HepG2 (cell line): ENCODE results near the gene ENTREP3. TPM values are rescaled to one million over a fixed set of nuclear protein-coding genes. Genes with fewer than 3 reads are reported as not detected.

Experiments
- AGO2 ChIP-seq: fragments of 200-400 bp; formaldehyde crosslinking; optimal IDR thresholded peaks from 2 replicates; pipeline ENCODE3; 2017; ENCODE audit warnings: mild to moderate bottlenecking, low read depth, low read length, moderate library complexity
- CBFB ChIP-seq: sonication (generic); formaldehyde crosslinking; IDR thresholded peaks from 2 replicates; pipeline ENCODE4 v1.4.0; 2020; ENCODE audit warnings: missing genetic modification reagents
- CEBPG ChIP-seq: IDR thresholded peaks from 2 replicates; pipeline ENCODE4 v1.6.1; 2016
- FOXJ3 ChIP-seq: sonication (generic); formaldehyde crosslinking; IDR thresholded peaks from 2 replicates; pipeline ENCODE4 v1.4.0; 2020; ENCODE audit warnings: missing genetic modification reagents, mild to moderate bottlenecking, borderline replicate concordance
- HDAC1 ChIP-seq: sonication (generic); formaldehyde crosslinking; IDR thresholded peaks from 2 replicates; pipeline ENCODE4 v1.5.1; 2020; ENCODE audit warnings: mild to moderate bottlenecking, missing genetic modification reagents
- MBD4 ChIP-seq: IDR thresholded peaks from 2 replicates; pipeline ENCODE4 v1.6.1; 2012; ENCODE audit warnings: low read length, inconsistent platforms, borderline replicate concordance
- MIER3 ChIP-seq: IDR thresholded peaks from 2 replicates; pipeline ENCODE4 v1.6.1; 2016; ENCODE audit warnings: missing compliant biosample characterization, borderline replicate concordance
- NCOA1 ChIP-seq: sonication (generic); formaldehyde crosslinking; IDR thresholded peaks from 2 replicates; pipeline ENCODE4 v1.9.0; 2021; ENCODE audit warnings: missing genetic modification reagents
- PHF8 ChIP-seq: sonication (generic); formaldehyde crosslinking; IDR thresholded peaks from 2 replicates; pipeline ENCODE4 v1.5.0; 2020; ENCODE audit warnings: missing genetic modification reagents
- POLR2A ChIP-seq, 2 experiments: IDR thresholded peaks; 2 replicates each; pipeline ENCODE4 v1.6.1; 2011; ENCODE audit warnings: low read depth in 2 of 2, low read length in 2 of 2, mild to moderate bottlenecking in 1 of 2, moderate library complexity in 1 of 2; ENCODE audit not compliant: insufficient read depth in 1 of 2
- PRDM4 ChIP-seq: sonication (generic); formaldehyde crosslinking; IDR thresholded peaks from 2 replicates; pipeline ENCODE4 v1.9.0; 2021; ENCODE audit warnings: missing genetic modification reagents, borderline replicate concordance
- RFXANK ChIP-seq: IDR thresholded peaks from 2 replicates; pipeline ENCODE4 v1.6.1; 2016
- ZFP36L1 ChIP-seq: sonication (generic); formaldehyde crosslinking; IDR thresholded peaks from 2 replicates; pipeline ENCODE4 v1.8.0; 2022; ENCODE audit warnings: mild to moderate bottlenecking, missing genetic modification reagents, moderate library complexity
- ZNF121 ChIP-seq: sonication (generic); formaldehyde crosslinking; IDR thresholded peaks from 2 replicates; pipeline ENCODE4 v1.5.0; 2020; ENCODE audit warnings: mild to moderate bottlenecking, missing genetic modification reagents
- ZNF563 ChIP-seq: sonication (generic); formaldehyde crosslinking; IDR thresholded peaks from 2 replicates; pipeline ENCODE4 v1.8.0; 2022; ENCODE audit warnings: mild to moderate bottlenecking, moderate library complexity, missing genetic modification reagents
- ZNF670 ChIP-seq: sonication (generic); formaldehyde crosslinking; IDR thresholded peaks from 2 replicates; pipeline ENCODE4 v1.8.0; 2022; ENCODE audit warnings: mild to moderate bottlenecking, missing genetic modification reagents, borderline replicate concordance
- ZNF687 ChIP-seq: sonication (generic); formaldehyde crosslinking; IDR thresholded peaks from 2 replicates; pipeline ENCODE4 v1.5.1; 2020; ENCODE audit warnings: mild to moderate bottlenecking, missing genetic modification reagents, moderate library complexity
- ZNF850 ChIP-seq: sonication (generic); formaldehyde crosslinking; conservative IDR thresholded peaks from 2 replicates; pipeline ENCODE4 v1.9.0; 2021; ENCODE audit warnings: mild to moderate bottlenecking, missing genetic modification reagents
- polyA plus RNA-seq, 8 experiments: library from polyadenylated mRNA; depleted of rRNA in 3 of 8; stranded (reverse) in 7 of 8; unstranded in 1 of 8; fragments of >200 nt; fragmentation: Illumina TruSeq in 4 of 8; extraction: Trizol in 4 of 8; gene quantifications; 2 replicates each; pipeline versions ENCODE4 v1.2.1 to v1.2.3, GENCODE V29; 2011 to 2016; ENCODE audit warnings: low read depth in 4 of 8, missing spikeins in 1 of 8, mixed read lengths in 1 of 8; ENCODE audit not compliant: insufficient read depth in 1 of 8
- total RNA-seq, 5 experiments: library from RNA; depleted of rRNA; stranded (reverse); fragments of >200 nt; fragmentation: Illumina TruSeq; extraction: Trizol; gene quantifications; 2 replicates each; pipeline ENCODE4 v1.2.3, GENCODE V29; 2016; ENCODE audit warnings: low read depth in 1 of 5
- TF ChIP-seq, protein P1 (sequence below): sonication (generic); formaldehyde crosslinking; IDR thresholded peaks from 2 replicates; pipeline ENCODE4 v1.4.0; 2020; ENCODE audit warnings: missing genetic modification reagents
- TF ChIP-seq, protein P2 (sequence below): IDR thresholded peaks from 2 replicates; pipeline ENCODE4 v1.6.1; 2016; ENCODE audit warnings: missing genetic modification reagents, missing compliant biosample characterization
- TF ChIP-seq, protein P3 (sequence below): sonication (generic); formaldehyde crosslinking; IDR thresholded peaks from 2 replicates; pipeline ENCODE4 v1.8.1; 2023; ENCODE audit warnings: mild to moderate bottlenecking, inconsistent platforms, moderate library complexity, missing genetic modification reagents, borderline replicate concordance

The ENTREP3 gene
- total and polyA plus RNA-seq, 2 of the 13 experiments (the other 11 are each of a cell fraction or from before 2014, with no cell fraction given) = 4.1 to 9.9 TPM

DNA sequence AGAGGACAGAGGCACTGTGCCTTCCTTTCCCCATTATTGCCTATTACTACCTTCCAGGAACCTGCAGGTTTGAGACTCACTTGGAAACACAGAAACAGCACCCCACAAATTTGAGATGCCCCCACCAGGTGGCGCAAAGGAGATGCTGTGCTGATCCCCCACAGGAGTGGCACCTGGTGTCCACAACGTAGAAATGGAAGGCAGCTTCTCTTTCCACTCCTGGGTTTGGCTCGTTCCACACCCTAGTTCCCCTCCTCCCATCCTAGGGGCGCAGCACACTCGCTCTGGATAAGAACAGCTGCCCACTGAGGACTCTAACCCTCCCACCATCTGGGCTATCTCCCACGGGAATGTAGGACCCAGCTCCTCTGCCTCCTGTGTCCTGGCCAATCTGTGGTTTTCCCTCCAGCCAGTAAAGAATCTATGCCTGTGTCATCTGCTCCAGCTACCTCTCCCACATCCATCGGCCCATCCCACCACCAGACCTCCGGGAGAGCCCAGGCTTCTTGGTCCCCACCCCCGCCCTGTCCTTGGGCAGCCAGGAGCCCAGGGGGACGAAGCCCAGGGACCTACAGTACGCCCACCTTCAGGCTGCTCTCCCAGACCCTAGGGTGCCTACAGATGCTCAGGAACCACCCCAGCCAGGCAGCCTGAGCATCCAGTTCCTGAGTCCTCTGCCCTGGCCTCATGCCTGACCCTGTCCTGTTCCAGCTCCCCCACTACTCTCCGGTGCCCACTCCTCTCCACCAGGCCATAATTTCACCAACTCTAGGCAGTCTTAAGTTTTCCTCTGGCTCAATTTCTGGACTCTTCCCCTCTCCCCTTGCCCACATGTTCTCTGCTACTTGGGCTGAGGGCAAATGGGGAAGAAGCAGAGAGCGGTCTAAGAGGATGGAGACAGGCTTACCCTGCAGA is 48.1 kb downstream of the ENTREP3 start (continued):
- TF ChIP-seq, protein P1, sequence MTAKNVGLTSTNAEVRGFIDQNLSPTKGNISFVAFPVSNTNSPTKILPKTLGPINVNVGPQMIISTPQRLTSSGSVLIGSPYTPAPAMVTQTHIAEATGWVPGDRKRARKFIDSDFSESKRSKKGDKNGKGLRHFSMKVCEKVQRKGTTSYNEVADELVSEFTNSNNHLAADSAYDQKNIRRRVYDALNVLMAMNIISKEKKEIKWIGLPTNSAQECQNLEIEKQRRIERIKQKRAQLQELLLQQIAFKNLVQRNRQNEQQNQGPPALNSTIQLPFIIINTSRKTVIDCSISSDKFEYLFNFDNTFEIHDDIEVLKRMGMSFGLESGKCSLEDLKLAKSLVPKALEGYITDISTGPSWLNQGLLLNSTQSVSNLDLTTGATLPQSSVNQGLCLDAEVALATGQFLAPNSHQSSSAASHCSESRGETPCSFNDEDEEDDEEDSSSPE (CRISPR knock-in tag) = no peak
- TF ChIP-seq CBFB (CRISPR knock-in tag) (no peak), PRDM4 (CRISPR knock-in tag) (no peak), MBD4 (no peak), HDAC1 (no peak), RFXANK (CRISPR knock-in tag) (no peak), MIER3 (CRISPR knock-in tag) (peak; percentile 34; the same call in 1 of the 2 replicates), ZNF563 (CRISPR knock-in tag) (no peak), ZNF850 (CRISPR knock-in tag) (no peak), NCOA1 (no peak), PHF8 (CRISPR knock-in tag) (no peak), POLR2A (IDR thresholded peaks at IDR 0.05; ENCODE audit: insufficient read depth in 1 of 2, low read depth in 2 of 2, low read length in 2 of 2) (no peak; a peak in 1 of 4 replicates), AGO2 (no peak), CEBPG (no peak), ZFP36L1 (CRISPR knock-in tag) (no peak), ZNF670 (CRISPR knock-in tag) (no peak), FOXJ3 (CRISPR knock-in tag) (no peak), ZNF687 (peak; percentile 40), ZNF121 (CRISPR knock-in tag) (no peak)
- TF ChIP-seq, protein P2, sequence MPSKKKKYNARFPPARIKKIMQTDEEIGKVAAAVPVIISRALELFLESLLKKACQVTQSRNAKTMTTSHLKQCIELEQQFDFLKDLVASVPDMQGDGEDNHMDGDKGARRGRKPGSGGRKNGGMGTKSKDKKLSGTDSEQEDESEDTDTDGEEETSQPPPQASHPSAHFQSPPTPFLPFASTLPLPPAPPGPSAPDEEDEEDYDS (CRISPR knock-in tag) = no peak; the same call in 1 of the 2 replicates
- TF ChIP-seq, protein P3, sequence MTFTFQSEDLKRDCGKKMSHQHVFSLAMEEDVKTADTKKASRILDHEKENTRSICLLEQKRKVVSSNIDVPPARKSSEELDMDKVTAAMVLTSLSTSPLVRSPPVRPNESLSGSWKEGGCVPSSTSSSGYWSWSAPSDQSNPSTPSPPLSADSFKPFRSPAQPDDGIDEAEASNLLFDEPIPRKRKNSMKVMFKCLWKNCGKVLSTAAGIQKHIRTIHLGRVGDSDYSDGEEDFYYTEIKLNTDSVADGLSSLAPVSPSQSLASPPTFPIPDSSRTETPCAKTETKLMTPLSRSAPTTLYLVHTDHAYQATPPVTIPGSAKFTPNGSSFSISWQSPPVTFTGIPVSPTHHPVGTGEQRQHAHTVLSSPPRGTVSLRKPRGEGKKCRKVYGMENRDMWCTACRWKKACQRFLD = no peak
